Left cardiac atrium (tissue), 4 donors: ENCODE measurements around the gene CCDC91. TPM values are rescaled to one million over a fixed set of nuclear protein-coding genes. Genes with fewer than 3 reads are reported as not detected.
"Not testable (repeated sequence)": the region's sequence is repeated elsewhere in the genome, so short reads cannot be mapped to it uniquely, and the experiment has no call there.

Source experiments
- ATAC-seq, 2 donors: fragments of 200-7000 bp; cut with Tn5 transposase; one replicate each; pipeline ENCODE4 v1.9.1; 2020; ENCODE audit warnings: mild to moderate bottlenecking in 2 of 2, moderate library complexity in 2 of 2
- DNase-seq: peaks from one replicate; pipeline ENCODE4 v3.0.0-alpha.2; 2020
- intact Hi-C, 2 donors: fragments of 100-400 bp; cut with DNase I; formaldehyde crosslinking; loops; one replicate each; pipeline versions ENCODE4 v1.14.1 to v1.15.1; 2022 to 2023
- total RNA-seq, 2 donors: library from RNA; stranded (reverse); fragmentation: NEBNext Ultra II Directional; extraction: Animal tissue kit (Norgen Biotek cat#: 25700); gene quantifications; one replicate each; pipeline ENCODE4 v1.2.1, GENCODE V29; 2021
- donor health status: DM: no; HTN: yes; CAD: no.
- donor health status: DM: no; HTN: yes; CAD: no; lungs with severe emphysema.
- donor health status: DM: yes; HTN: yes; CAD: no.
- donor health status: Dilated cardiomyopathy.

Gene CCDC91
- total RNA-seq, 2 donors from 2014 or later: 34.3 to 43.6 TPM

GRCh38 chr12:28413460-28414109, 223.3 kb downstream of the CCDC91 start:
- ATAC-seq (no peak), DNase-seq (no peak)
- intact Hi-C loops: no loop called here

GRCh38 chr12:28415755-28416154, 225.5 kb downstream of the CCDC91 start:
- intact Hi-C loops: no loop called here
- ATAC-seq: peak in 1 of 2 donors; percentile 89
- DNase-seq: no peak

GRCh38 chr12:28421374-28421773, 231.1 kb downstream of the CCDC91 start:
- no peak for ATAC-seq
- intact Hi-C loops: no loop called here
- DNase-seq: no peak

GRCh38 chr12:28424965-28425364, 234.7 kb downstream of the CCDC91 start:
- DNase-seq (peak; percentile 45), ATAC-seq (peak in 1 of 2 donors; percentile 51)
- intact Hi-C loops: no loop called here

- intact Hi-C loops: no loop called here
- ATAC-seq: no peak
- DNase-seq: no peak
Measured at GRCh38 chr12:28425526-28425925, 235.3 kb downstream of the CCDC91 start.

GRCh38 chr12:28427046-28427445, 236.8 kb downstream of the CCDC91 start:
- intact Hi-C loops: no loop called here
- ATAC-seq: no peak

GRCh38 chr12:28440081-28440608, 249.9 kb downstream of the CCDC91 start:
- ATAC-seq (no peak), DNase-seq (no peak)
- intact Hi-C loops: no loop called here

More at GRCh38 chr12:28427046-28427445, 236.8 kb downstream of the CCDC91 start:
- DNase-seq: no peak

GRCh38 chr12:28442101-28442500, 251.8 kb downstream of the CCDC91 start:
- intact Hi-C loops: no loop called here
- DNase-seq: no peak
- ATAC-seq: no peak

GRCh38 chr12:28443337-28443736, 253.1 kb downstream of the CCDC91 start:
- no peak for ATAC-seq
- intact Hi-C loops: no loop called here
- DNase-seq: no peak

- ATAC-seq (no peak), DNase-seq (no peak)
Measured at GRCh38 chr12:28446031-28446430, 255.8 kb downstream of the CCDC91 start.

GRCh38 chr12:28453686-28454085, 263.4 kb downstream of the CCDC91 start:
- intact Hi-C loops: no loop called here
- ATAC-seq: no peak
- no peak for DNase-seq

More at GRCh38 chr12:28446031-28446430, 255.8 kb downstream of the CCDC91 start:
- intact Hi-C loops: no loop called here

- intact Hi-C loops: no loop called here
- ATAC-seq: no peak
- DNase-seq: no peak
Measured at GRCh38 chr12:28456934-28457710, 266.9 kb downstream of the CCDC91 start.

- intact Hi-C loops: no loop called here
- ATAC-seq (no peak), DNase-seq (no peak)
Measured at GRCh38 chr12:28457785-28458184, 267.5 kb downstream of the CCDC91 start.

- no peak for DNase-seq
- intact Hi-C loops: no loop called here
- no peak for ATAC-seq
Measured at GRCh38 chr12:28459481-28459880, 269.2 kb downstream of the CCDC91 start.

GRCh38 chr12:28460420-28461130, 270.3 kb downstream of the CCDC91 start:
- intact Hi-C loops: no loop called here
- DNase-seq: no peak
- no peak for ATAC-seq

GRCh38 chr12:28463396-28463795, 273.1 kb downstream of the CCDC91 start:
- intact Hi-C loops: no loop called here
- no peak for DNase-seq
- no peak for ATAC-seq

GRCh38 chr12:28471762-28472161, 281.5 kb downstream of the CCDC91 start:
- intact Hi-C loops, ATAC-seq, DNase-seq: not testable (repeated sequence)

- ATAC-seq, DNase-seq, intact Hi-C loops: not testable (repeated sequence)
Measured at GRCh38 chr12:28476206-28476605, 285.9 kb downstream of the CCDC91 start.

GRCh38 chr12:28479097-28479496, 288.8 kb downstream of the CCDC91 start:
- DNase-seq, intact Hi-C loops, ATAC-seq: not testable (repeated sequence)

GRCh38 chr12:28479683-28480082, 289.4 kb downstream of the CCDC91 start:
- DNase-seq (no peak), ATAC-seq (no peak)
- intact Hi-C loops: no loop called here
